GM18951 (cell line): Measurements from ENCODE around the gene IFT57.
"Not testable (repeated sequence)": the region's sequence is repeated elsewhere in the genome, so short reads cannot be mapped to it uniquely, and the experiment has no call there.

Source experiments
- POLR2A ChIP-seq: IDR thresholded peaks from 4 replicates; pipeline ENCODE4 v1.6.1; 2011; ENCODE audit warnings: mild to moderate bottlenecking; ENCODE audit not compliant: insufficient read length, insufficient read depth; ENCODE audit errors: extremely low read depth
- in situ Hi-C: fragments of 300-500 bp; cut with MboI; formaldehyde crosslinking; loops from one replicate; pipeline ENCODE4 v1.12.0; 2022; ENCODE audit warnings: low sequenced_read_pairs, mixed read lengths, inconsistent platforms; ENCODE audit not compliant: unreplicated experiment

IFT57 gene, protein sequence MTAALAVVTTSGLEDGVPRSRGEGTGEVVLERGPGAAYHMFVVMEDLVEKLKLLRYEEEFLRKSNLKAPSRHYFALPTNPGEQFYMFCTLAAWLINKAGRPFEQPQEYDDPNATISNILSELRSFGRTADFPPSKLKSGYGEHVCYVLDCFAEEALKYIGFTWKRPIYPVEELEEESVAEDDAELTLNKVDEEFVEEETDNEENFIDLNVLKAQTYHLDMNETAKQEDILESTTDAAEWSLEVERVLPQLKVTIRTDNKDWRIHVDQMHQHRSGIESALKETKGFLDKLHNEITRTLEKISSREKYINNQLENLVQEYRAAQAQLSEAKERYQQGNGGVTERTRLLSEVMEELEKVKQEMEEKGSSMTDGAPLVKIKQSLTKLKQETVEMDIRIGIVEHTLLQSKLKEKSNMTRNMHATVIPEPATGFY

DNA sequence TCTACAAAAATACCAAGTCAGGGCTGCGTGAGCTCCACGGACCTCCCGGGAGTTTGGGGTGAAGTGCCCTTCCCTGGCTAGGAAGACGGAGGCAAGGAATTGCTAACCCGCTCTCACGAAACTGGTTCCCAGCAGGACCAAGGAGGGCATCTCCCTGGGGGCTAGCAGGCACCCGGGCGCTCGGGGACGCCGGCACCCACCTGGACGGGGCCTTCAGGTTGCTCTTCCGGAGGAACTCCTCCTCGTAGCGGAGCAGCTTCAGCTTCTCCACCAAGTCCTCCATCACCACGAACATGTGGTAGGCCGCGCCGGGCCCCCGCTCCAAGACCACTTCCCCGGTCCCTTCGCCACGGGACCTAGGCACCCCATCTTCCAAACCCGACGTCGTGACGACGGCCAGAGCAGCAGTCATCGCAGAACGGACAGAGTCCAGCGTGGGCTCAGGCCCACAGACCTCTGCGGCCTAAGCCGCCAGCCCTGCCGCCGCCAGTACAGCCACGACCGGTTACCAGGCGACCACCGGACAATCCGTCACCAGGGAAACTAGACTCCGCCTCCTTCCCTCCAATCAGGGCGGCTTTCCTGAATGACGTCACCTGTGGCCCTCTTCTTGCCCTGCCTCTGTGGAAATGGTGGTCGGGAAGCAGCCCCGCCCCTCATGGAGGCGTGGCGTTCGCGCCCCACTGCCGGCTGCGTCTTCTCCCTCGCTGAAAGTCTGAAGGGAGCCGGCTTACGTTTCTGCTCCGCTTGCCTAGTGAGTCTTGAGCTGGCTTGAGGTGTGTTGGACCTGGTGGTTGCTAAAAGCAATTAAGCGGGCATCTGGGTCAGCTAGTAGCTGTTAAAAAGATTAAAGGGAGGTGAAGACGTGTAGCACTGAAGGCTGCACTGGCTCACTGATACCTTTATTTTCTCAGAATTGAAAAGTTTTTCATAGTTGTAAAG is at the start of gene IFT57:
IFT57 (minus strand) TSS at position 514 of the 942 bp plus-strand sequence; CDS start at position 412, 102 bp downstream.
- TF ChIP-seq POLR2A: peak; percentile 50
- in situ Hi-C loops: no loop called here

DNA sequence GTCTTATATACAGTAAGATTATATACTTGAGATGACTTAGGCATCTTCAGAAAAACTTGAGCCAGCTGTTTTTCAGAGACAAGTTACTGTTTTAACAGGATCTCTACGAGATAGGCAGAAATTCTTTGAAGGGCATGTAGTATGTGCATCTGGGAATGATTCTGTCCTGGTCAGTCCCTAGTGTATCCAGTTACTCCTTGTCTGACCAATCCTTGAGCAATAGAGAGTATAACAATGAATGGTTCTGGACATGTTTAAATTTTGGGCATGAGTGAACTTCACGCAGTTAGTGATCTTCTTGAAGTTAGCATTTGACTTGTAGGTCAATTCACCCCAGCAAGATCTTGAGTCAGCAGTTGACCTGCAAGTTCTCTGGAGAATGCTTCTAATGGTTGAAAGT is 49.4 kb upstream of the IFT57 start:
- in situ Hi-C loops: no loop called here
- TF ChIP-seq POLR2A: no peak

DNA sequence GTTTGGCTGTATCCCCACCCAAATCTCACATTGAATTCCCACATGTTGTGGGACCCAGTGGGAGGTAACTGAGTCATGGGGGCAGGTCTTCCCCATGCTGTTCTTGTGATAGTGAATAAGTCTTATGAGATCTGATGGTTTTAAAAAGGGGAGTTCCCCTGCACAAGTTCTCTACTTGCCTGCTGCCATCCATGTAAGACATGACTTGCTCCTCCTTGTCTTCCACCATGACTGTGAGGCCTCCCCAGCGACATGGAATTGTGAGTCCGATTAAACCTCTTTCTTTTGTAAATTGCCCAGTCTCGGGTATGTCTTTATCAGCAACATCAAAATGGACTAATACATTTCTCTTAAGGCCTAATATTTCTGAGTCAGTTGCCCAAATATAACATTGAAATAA is 46.0 kb upstream of the IFT57 start:
- in situ Hi-C loops: not testable (repeated sequence)

DNA sequence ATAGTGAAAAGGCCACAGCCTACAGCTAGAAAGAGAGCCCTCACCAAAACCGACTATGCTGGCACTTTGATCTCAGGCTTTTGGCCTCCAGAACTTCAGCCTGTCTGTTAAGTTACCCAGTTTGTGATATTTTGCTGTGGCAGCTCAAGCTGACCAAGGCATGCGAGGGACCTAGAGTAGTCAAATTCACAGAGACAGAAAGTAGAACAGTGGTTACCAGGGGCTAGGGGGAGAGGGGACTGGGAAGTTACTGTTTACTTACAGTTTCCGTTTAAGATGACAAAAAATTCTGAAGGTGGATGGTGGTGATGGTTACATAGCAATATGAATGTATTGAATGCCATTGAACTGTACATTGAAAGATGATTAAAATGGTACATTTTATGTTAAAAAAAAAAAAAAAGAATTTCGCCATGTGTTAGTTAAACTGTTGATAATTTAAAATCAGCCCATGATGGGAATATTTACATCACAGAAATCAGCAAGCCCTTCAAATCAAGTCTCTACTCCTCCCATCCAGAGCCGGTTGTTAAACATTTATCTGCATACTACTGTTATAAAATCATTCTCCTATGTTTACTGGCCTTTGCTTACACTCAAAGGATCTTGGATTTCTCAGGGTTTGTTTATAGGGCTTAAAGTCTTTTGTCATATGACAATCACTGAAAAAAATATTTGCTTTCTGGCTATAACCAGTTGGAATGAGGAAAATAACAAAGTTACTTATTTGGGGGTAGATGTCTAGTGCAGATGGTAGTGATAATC is 42.5 kb upstream of the IFT57 start:
- in situ Hi-C loops: not testable (repeated sequence)

DNA sequence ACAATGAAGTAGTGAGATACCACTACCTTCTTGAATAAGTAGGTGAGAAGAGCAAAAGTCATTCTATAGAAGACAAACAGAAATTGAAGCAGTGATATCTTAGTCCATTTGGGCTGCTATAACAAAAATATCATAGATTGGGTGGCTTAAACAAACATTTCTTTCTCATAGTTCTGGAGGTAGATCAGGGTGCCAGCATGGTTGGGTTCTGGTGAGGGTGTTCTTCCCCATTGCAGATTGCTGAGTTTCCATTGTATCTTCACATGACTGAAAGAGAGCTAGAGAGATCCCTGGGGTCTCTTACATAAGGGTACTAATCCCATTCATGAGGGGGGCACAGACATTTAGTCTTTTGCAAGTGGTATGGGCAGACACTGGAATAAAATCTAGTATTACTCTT is 32.9 kb upstream of the IFT57 start:
- in situ Hi-C loops: no loop called here
- no peak for TF ChIP-seq POLR2A

DNA sequence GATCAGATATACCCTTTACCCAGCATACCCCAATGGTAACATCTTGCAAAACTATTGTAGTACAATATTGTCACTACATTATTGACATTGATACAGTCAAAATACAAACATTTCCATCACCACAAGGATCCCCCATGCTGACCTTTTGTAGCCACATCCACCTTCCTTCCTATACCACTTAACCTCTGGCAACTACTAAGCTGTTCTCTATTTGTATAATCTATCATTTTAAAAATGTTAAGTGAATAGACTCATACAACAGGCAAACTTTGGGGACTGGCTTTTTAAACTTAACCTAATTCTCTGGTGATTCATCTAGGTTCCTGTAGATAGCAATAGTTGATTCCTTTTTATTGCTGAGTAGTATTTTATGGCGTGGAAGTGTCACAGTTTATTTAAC is 29.6 kb upstream of the IFT57 start:
- TF ChIP-seq POLR2A: no peak
- in situ Hi-C loops: no loop called here

DNA sequence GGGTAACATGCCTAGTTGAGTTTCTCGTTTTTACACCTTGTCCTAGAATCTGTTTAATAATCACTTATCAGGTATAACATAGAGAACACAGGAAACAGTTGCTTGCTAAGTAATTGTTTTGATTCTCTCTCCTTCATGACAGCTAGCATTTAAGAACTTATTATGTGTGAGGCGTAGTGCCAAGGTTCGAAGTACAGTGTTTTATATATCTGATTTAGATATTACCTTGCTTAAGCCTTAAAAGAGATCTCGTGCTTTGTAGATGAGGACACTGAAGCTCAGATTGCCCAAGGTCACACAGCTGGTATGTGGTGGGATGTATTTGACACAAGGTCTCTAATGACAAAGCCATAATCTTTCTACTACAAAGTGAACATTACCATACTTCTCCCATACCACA is 29.0 kb upstream of the IFT57 start:
- in situ Hi-C loops: no loop called here
- TF ChIP-seq POLR2A: no peak

DNA sequence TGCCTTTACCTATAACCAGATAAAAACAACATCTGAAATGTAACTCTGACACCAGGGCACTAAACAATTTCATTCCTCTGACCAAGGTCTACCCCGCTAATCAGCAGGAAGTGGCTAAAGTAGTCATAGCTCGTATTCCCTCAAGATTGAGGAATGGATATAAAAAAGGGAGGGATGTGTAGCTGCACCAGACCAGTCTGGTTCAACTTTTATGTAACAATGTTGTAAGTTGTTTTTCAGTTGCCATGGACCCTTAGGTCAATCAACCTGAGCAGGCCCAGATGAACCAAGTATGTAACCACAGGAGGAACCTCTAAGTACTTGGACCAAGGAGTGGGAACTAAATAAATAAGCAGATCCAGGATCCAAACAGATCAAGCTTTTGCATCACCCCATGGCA is 28.4 kb upstream of the IFT57 start:
- in situ Hi-C loops: no loop called here
- no peak for TF ChIP-seq POLR2A

DNA sequence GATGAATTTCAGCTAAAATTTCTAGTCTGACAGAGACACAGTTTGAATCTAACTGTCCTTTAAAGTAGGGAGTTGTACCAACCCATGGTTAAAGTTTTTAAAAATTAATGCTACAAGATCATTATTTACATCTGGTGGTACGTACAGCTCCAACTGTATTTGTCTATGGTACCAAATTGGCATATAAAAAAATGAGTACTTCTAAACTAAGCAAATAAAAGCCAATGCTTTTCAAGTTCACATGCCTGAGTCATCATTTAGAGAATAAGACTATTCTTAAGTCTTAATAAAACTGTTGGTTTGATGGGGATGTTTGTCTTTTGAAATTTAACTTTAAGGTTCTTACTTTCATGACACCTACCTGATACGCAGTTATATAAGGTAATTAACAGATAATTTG is 21.0 kb upstream of the IFT57 start:
- no peak for TF ChIP-seq POLR2A
- in situ Hi-C loops: no loop called here

DNA sequence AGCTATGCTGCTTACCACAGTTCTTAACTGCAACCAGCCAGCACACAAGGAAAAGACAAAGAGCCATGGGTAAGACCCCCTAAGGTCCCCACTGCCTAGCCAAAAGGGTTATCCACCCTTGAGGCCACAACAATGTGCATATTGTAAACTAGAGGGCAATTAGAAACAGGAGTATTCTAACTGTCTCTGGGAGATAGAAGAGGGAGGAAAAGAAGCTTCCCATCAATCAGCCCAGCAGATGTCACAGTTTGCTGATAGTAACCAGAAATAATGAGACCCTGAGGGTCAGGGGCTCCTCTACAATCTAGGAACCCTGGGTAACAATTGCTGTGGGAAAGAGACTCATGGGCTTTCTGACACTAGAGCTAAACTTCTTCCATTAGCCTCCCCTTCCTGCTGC is 20.6 kb upstream of the IFT57 start:
- no peak for TF ChIP-seq POLR2A

DNA sequence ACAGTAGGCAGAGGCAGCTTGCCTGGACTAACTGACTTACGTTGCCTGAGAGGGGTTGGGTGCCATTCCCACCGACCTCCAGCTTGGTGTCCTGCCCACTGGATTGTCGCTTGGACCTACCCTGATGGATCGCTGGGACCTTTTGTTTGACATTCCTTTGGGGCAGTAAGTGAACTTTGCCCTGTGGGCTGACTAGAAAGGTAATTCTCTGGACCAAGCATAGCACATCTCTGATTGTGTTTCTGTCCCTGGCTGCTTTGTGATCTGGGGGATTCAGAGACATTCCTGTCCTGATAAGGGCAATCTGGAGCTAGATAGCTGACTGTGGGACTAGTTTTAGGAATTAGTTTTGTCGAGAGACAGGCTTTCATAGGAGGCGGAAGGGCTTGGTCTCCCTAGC is 19.5 kb upstream of the IFT57 start:
- TF ChIP-seq POLR2A: no peak
- in situ Hi-C loops: no loop called here

More for the DNA sequence above, 20.6 kb upstream of the IFT57 start:
- in situ Hi-C loops: no loop called here

DNA sequence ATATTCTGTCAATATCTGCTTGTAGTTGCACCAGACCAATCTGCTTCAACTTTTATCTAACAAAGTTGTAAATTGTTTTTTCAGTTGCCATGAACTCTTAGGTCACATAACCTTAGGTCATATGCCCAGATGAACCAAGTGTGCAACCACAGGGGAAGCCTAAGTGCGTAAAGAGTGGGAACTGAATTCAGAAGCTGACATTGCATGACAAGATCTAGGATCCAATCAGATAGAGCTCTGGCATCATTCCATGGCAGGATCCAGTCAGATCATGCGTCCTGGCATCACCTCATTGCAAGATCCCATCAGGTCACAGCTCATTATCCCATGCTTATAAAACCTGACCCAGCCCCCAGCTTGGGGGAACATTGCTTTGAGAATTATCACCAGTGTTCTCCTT is 18.9 kb upstream of the IFT57 start:
- in situ Hi-C loops: no loop called here
- no peak for TF ChIP-seq POLR2A

DNA sequence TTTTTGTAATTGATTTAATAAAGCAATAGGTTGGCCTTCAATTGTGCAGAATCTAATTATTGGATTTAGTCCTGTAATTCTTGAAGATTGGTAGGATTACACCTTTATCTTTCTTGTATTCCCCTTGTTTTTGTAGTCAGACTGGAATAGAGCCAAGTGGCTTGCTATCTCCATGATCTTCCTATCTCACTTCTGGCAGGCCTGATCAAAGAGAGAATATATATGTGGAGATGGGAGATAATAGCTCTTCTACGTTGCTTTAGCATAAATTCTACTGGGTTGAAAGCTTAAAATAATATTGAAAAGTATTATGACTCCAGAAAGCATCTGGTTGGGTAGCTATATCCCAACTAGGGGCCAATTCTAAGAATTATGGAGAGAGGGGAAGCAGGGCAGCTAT is 16.9 kb upstream of the IFT57 start:
- in situ Hi-C loops: no loop called here
- TF ChIP-seq POLR2A: no peak
